Measurements from ENCODE around the gene TMEM121B.

TMEM121B gene

DNA sequence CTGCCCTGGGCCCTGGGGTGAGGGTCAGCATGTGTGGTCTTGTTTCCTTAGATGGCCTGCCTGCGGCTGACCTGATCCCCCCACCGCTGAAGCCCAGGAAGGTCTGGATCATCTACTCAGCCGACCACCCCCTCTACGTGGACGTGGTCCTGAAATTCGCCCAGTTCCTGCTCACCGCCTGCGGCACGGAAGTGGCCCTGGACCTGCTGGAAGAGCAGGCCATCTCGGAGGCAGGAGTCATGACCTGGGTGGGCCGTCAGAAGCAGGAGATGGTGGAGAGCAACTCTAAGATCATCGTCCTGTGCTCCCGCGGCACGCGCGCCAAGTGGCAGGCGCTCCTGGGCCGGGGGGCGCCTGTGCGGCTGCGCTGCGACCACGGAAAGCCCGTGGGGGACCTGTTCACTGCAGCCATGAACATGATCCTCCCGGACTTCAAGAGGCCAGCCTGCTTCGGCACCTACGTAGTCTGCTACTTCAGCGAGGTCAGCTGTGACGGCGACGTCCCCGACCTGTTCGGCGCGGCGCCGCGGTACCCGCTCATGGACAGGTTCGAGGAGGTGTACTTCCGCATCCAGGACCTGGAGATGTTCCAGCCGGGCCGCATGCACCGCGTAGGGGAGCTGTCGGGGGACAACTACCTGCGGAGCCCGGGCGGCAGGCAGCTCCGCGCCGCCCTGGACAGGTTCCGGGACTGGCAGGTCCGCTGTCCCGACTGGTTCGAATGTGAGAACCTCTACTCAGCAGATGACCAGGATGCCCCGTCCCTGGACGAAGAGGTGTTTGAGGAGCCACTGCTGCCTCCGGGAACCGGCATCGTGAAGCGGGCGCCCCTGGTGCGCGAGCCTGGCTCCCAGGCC is 12.7 kb downstream of the TMEM121B start:
- TF ChIP-seq, protein P1, sequence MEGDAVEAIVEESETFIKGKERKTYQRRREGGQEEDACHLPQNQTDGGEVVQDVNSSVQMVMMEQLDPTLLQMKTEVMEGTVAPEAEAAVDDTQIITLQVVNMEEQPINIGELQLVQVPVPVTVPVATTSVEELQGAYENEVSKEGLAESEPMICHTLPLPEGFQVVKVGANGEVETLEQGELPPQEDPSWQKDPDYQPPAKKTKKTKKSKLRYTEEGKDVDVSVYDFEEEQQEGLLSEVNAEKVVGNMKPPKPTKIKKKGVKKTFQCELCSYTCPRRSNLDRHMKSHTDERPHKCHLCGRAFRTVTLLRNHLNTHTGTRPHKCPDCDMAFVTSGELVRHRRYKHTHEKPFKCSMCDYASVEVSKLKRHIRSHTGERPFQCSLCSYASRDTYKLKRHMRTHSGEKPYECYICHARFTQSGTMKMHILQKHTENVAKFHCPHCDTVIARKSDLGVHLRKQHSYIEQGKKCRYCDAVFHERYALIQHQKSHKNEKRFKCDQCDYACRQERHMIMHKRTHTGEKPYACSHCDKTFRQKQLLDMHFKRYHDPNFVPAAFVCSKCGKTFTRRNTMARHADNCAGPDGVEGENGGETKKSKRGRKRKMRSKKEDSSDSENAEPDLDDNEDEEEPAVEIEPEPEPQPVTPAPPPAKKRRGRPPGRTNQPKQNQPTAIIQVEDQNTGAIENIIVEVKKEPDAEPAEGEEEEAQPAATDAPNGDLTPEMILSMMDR (IDR thresholded peaks at IDR 0.05) = no peak

DNA sequence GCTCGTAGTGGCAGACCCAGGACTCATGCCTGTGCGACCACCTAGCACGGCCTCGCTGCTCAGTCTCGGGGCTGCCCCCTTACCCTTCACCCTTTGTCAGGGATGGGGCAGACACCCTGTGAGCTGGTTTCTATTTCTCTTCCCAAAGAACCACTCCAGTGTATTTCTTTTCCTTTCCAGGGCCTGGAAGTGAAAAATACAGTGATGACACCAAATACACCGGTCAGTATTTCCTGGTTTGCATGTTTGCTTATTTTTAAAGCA is 13.7 kb downstream of the TMEM121B start:
- TF ChIP-seq, protein P1 (IDR thresholded peaks at IDR 0.05) = no peak

DNA sequence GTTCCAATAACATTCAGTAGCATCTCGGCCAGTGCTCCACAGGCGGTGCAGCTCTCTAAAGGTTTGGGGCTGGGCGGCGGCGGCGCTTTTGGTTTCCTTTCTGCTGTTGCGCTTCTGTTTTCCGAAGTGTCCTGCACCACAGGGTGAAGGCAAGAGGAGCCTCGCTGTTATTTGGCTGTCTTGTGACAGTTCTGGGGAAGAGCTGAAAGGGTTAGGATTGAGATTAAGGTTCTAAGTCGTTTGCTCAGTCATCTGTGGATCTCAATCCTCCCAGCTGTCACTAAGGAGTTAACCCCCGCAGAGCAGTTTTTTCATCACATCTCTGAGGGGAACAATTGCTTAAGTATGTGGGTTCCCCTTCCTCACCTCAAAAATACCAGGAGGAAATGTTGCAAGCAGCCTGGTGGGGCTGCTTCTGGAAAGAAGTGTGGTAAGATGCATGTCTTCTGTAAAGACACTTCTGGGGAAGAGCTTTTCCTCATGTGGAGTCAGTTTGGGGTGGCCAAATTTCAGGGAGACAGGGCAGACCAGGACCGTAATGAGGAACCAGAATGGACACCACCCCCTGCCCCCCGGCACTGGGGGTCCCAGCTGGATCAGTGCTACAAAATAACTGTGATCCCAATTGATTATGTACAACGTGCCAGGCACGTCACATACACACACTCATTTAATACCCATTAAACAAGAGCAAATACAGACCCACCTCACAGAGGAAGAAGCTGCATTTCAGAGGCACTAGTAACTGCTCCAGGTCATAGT is 14.2 kb downstream of the TMEM121B start:
- TF ChIP-seq, protein P1 (IDR thresholded peaks at IDR 0.05) = no peak

DNA sequence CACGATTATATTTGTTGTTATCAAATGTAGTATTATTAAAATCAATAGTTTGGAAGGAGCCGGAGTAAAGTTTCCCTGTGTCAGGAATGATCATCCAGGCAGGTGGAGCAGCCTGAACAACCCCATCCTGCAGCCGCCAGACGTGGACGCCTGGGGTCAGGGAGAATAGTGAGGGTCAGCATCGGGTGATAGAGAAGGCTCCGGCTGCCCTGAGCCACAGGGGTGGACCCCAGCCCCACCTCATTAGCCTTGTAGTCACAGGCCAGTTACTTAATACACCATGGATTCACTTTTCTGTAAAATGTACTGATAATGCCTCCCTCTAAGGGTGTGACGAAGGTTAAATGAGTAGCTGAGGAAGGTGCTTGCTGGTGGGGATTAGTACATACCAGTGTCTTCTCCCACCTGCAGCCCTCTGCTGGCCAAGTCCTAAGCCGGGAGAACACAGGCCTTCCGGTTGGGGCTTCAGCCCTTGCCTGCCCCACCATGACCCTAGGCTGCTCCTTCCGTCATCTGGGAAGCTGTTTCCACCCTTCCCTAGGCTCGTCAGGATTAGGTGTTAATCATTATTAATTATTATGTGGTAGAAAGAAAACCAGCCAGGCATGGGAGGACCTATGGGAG is 14.9 kb downstream of the TMEM121B start:
- TF ChIP-seq, protein P1 (IDR thresholded peaks at IDR 0.05) = no peak

DNA sequence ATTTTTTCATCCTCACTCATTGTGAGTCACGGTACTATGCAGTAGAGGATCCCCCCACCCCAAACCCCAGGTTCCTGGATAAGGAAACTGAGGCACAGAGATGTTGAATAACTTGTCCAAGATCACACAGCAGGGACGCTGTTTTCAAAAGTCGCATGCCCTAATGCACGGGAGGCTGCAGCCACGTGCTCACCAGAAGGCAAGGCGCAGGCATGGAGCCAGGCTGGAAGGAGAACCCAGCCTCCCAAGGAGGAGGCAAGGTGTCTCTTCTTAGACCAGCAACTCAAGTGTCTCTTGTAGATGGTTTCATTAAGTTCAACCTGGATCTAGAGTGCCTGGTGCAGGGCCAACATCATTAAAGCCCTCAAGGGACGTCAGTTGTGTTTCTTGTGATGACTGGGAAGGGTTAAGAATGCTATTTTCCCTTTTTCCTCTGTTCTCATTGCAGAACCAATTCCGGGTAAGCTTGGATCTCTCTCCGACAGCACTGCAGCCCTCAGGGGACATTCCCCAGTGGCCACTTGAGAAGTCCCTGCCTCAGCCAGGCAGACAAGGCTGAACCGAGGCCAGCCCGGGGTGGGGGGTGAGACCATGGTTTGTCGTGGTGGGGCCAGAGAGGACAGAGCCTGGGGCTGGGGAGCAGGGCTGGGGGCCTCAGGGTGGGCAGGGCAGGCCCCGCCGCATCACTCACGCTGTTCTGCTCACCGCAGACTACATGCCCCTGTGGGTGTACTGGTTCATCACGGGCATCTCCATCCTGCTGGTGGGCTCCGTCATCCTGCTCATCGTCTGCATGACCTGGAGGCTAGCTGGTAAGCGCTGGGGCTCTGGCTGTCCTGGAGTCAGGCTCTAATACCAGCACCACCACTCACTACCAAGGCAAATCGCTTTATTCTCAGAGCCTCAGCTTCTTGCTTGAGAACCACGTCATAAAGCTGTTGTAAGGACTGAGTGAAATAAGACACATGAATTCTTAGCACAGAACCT is 15.7 kb downstream of the TMEM121B start:
- TF ChIP-seq, protein P1 (IDR thresholded peaks at IDR 0.05) = no peak

DNA sequence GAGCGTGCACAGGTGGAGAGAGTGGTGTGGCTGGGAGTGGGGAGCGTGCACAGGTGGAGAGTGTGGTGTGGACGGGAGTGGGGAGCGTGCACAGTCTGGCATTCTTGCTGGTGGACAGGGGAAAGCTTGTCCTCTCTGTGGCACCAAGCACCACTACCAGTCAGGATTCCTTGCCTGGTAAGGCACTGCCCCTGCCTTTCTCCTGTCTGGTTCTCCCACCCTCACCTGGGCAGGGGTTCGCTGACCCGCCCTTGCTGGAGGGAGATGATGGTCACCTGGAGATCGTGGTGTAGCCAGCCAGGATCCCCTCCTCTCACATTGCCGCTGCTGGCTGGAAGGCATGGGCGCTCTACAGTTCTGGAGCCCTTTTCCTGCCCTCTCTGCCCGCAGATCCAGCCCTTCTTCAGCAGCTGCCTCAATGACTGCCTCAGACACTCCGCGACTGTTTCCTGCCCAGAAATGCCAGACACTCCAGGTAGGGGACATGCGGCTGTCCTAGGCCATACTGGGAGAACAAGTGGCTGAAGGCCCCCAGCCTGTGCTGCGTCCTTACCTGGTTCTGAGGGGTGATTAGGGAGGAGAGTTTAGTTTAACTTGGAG is 16.7 kb downstream of the TMEM121B start:
- TF ChIP-seq, protein P1 (IDR thresholded peaks at IDR 0.05) = no peak
